ENCODE measurements around the gene MPC1.
A peak's percentile ranks its signal among the peaks of the same experiment; 100 is the strongest.
"Not testable (repeated sequence)": the region's sequence is repeated elsewhere in the genome, so short reads cannot be mapped to it uniquely, and the experiment has no call there.

Gene MPC1

GRCh38 chr6:166413491-166413951 is 30.8 kb upstream of the MPC1 start:
- no peak for ATAC-seq (ENCODE audit: low read depth)
- Mint-ChIP-seq H3K4me1 (peaks cover 18% of the 10 kb centered on the region), H3K36me3 (peaks cover 15% of the 10 kb centered on the region), H3K9me3 (peaks cover 11% of the 10 kb centered on the region), H3K27ac (no peak overlapping the region), H3K27me3 (peaks cover 4% of the 10 kb centered on the region), H3K4me3 (no peak overlapping the region)
- no peak for DNase-seq (ENCODE audit: low spot score in 2 of 2)

DNA sequence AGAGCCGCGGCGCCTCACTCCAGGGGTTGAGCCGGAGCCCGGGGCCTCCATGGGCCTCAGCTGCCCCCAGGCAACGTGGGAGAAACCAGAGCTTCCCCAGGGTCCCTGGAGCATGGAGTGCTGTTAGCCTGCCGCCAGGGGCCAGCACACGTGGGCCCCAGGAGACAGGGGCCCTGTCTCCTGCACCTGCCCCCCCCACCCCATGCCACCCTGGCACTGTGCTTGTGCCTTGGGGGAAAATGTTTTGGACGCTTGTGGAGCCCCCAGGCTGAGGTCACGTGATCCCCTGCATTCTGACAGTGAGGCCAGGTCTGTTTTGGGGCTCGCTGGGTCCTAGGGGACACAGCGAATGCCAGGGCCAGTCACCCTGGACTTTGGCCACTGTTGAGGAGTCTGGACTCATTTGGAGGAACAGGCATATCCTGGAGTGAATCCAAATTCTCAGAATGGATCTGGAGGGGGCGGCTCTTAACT is 30.2 kb upstream of the MPC1 start:
- peaks cover 4% of the 10 kb centered on the region for H3K27me3 Mint-ChIP-seq
- ATAC-seq (ENCODE audit: low read depth) (no peak), DNase-seq (ENCODE audit: low spot score in 2 of 2) (no peak)
- H3K36me3 Mint-ChIP-seq, result peaks cover 15% of the 10 kb centered on the region
- peaks cover 11% of the 10 kb centered on the region for H3K9me3 Mint-ChIP-seq
- no peak overlapping the region for H3K4me3 Mint-ChIP-seq
- H3K4me1 Mint-ChIP-seq, result peaks cover 18% of the 10 kb centered on the region
- no peak overlapping the region for H3K27ac Mint-ChIP-seq

GRCh38 chr6:166412156-166412910 is 29.6 kb upstream of the MPC1 start:
- Mint-ChIP-seq H3K9me3 (peaks cover 11% of the 10 kb centered on the region), H3K36me3 (peaks cover 15% of the 10 kb centered on the region), H3K4me3 (no peak overlapping the region), H3K27ac (no peak overlapping the region), H3K4me1 (peaks cover 18% of the 10 kb centered on the region), H3K27me3 (peaks cover 4% of the 10 kb centered on the region)
- no peak for DNase-seq (ENCODE audit: low spot score in 2 of 2)
- ATAC-seq (ENCODE audit: low read depth), result no peak

- Mint-ChIP-seq H3K27me3 (peaks cover 4% of the 10 kb centered on the region), H3K9me3 (peaks cover 10% of the 10 kb centered on the region), H3K36me3 (peaks cover 14% of the 10 kb centered on the region), H3K4me1 (peaks cover 18% of the 10 kb centered on the region), H3K4me3 (no peak overlapping the region), H3K27ac (no peak overlapping the region)
- DNase-seq (ENCODE audit: low spot score in 2 of 2) (no peak), ATAC-seq (ENCODE audit: low read depth) (no peak)
Measured at GRCh38 chr6:166411721-166412151, 29.0 kb upstream of the MPC1 start.

GRCh38 chr6:166411271-166411670 is 28.5 kb upstream of the MPC1 start:
- ATAC-seq (ENCODE audit: low read depth), result no peak
- peaks cover 17% of the 10 kb centered on the region for H3K4me1 Mint-ChIP-seq
- H3K4me3 Mint-ChIP-seq, result no peak overlapping the region
- DNase-seq (ENCODE audit: low spot score in 2 of 2), result no peak
- H3K9me3 Mint-ChIP-seq, result peaks cover 6% of the 10 kb centered on the region
- peaks cover 10% of the 10 kb centered on the region for H3K36me3 Mint-ChIP-seq
- no peak overlapping the region for H3K27ac Mint-ChIP-seq
- H3K27me3 Mint-ChIP-seq, result peaks cover 4% of the 10 kb centered on the region

- Mint-ChIP-seq H3K27ac (peak overlapping the region; percentile 9), H3K27me3 (peaks cover 3% of the 10 kb centered on the region), H3K36me3 (peaks cover 2% of the 10 kb centered on the region), H3K4me1 (peaks cover 10% of the 10 kb centered on the region), H3K4me3 (peak overlapping the region; percentile 70), H3K9me3 (no peaks in the 10 kb centered on the region)
- DNase-seq (ENCODE audit: low spot score in 2 of 2), result peak in 1 of 2 donors; percentile 9
- ATAC-seq (ENCODE audit: low read depth), result peak; percentile 72
Measured at GRCh38 chr6:166410426-166410935, 27.7 kb upstream of the MPC1 start.

- Mint-ChIP-seq H3K36me3 (peaks cover 2% of the 10 kb centered on the region), H3K9me3 (no peaks in the 10 kb centered on the region), H3K27me3 (peaks cover 4% of the 10 kb centered on the region), H3K4me3 (peak overlapping the region; percentile 70), H3K4me1 (peaks cover 10% of the 10 kb centered on the region), H3K27ac (no peak overlapping the region)
- DNase-seq (ENCODE audit: low spot score in 2 of 2) (no peak), ATAC-seq (ENCODE audit: low read depth) (no peak)
Measured at GRCh38 chr6:166408936-166409755, 26.4 kb upstream of the MPC1 start.

DNA sequence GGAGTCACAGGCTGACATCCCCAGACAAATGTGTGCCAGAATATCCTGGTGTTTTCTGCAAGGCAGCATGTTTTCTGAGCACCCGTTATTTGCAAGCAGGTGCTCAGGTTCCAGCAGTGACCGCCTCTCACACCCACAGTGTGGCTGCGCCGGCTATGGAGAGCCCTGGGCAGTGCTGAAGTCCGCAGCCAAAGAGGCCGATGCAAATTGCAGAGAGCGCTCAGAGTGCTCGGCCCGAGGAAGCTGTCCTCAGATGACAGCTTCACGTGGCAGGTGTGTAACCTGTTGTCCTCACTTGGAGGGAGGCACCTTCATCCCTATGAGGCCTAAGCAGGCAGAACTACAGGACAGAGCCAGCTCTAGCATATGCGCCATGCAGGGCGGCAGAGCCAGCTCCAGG is 23.5 kb upstream of the MPC1 start:
- H3K27ac Mint-ChIP-seq, result no peak overlapping the region
- H3K36me3 Mint-ChIP-seq, result no peaks in the 10 kb centered on the region

GRCh38 chr6:166405386-166405785 is 22.6 kb upstream of the MPC1 start:
- DNase-seq (ENCODE audit: low spot score in 2 of 2), result no peak
- no peak overlapping the region for H3K4me3 Mint-ChIP-seq
- no peak overlapping the region for H3K27ac Mint-ChIP-seq
- peaks cover 9% of the 10 kb centered on the region for H3K4me1 Mint-ChIP-seq
- H3K9me3 Mint-ChIP-seq, result no peaks in the 10 kb centered on the region
- no peak for ATAC-seq (ENCODE audit: low read depth)
- H3K36me3 Mint-ChIP-seq, result no peaks in the 10 kb centered on the region
- H3K27me3 Mint-ChIP-seq, result peaks cover 5% of the 10 kb centered on the region

More for the DNA sequence above, 23.5 kb upstream of the MPC1 start:
- Mint-ChIP-seq H3K4me3 (no peak overlapping the region), H3K9me3 (no peaks in the 10 kb centered on the region), H3K4me1 (peaks cover 10% of the 10 kb centered on the region), H3K27me3 (peaks cover 5% of the 10 kb centered on the region)
- DNase-seq (ENCODE audit: low spot score in 2 of 2) (no peak), ATAC-seq (ENCODE audit: low read depth) (no peak)

- H3K4me1 Mint-ChIP-seq, result peaks cover 2% of the 10 kb centered on the region
- no peaks in the 10 kb centered on the region for H3K36me3 Mint-ChIP-seq
- H3K9me3 Mint-ChIP-seq, result peaks cover 1% of the 10 kb centered on the region
- H3K27me3 Mint-ChIP-seq, result peaks cover 12% of the 10 kb centered on the region
- no peak overlapping the region for H3K4me3 Mint-ChIP-seq
- no peak overlapping the region for H3K27ac Mint-ChIP-seq
- DNase-seq (ENCODE audit: low spot score in 2 of 2) (no peak), ATAC-seq (ENCODE audit: low read depth) (no peak)
Measured at GRCh38 chr6:166402582-166403277, 20.0 kb upstream of the MPC1 start.

GRCh38 chr6:166400649-166401250 is 18.0 kb upstream of the MPC1 start:
- ATAC-seq (ENCODE audit: low read depth) (peak; percentile 80), DNase-seq (ENCODE audit: low spot score in 2 of 2) (peak; percentile 58 to 59)
- H3K9me3 Mint-ChIP-seq, H3K4me1 Mint-ChIP-seq, H3K4me3 Mint-ChIP-seq, H3K27ac Mint-ChIP-seq, H3K36me3 Mint-ChIP-seq: not testable (repeated sequence)
- peaks cover 13% of the 10 kb centered on the region for H3K27me3 Mint-ChIP-seq

DNA sequence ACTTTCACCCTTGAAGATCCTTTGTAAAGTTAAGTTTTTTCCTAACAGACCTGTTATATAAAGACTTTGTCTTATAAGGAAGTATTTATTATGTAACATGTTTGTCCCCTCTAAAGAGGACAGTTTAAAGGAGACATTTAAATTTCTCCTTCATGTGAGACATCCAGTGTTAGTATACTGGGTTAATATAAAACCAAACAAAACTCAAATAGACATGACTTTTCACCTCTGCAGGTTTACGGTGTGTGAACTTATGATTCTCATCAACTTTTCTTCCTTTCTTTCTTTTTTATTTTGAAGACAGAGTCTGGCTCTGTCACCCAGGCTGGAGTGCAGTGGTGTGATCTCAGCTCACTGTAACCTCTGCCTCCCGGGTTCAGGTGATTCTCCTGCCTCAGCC is 17.4 kb upstream of the MPC1 start:
- H3K27ac Mint-ChIP-seq, result no peak overlapping the region
- no peak overlapping the region for H3K4me3 Mint-ChIP-seq
- no peak for DNase-seq (ENCODE audit: low spot score in 2 of 2)
- ATAC-seq (ENCODE audit: low read depth), result no peak
- H3K9me3 Mint-ChIP-seq, result peaks cover 1% of the 10 kb centered on the region
- H3K4me1 Mint-ChIP-seq, result peaks cover 2% of the 10 kb centered on the region
- no peaks in the 10 kb centered on the region for H3K36me3 Mint-ChIP-seq
- peaks cover 14% of the 10 kb centered on the region for H3K27me3 Mint-ChIP-seq

GRCh38 chr6:166398348-166398747 is 15.6 kb upstream of the MPC1 start:
- ATAC-seq (ENCODE audit: low read depth) (no peak), DNase-seq (ENCODE audit: low spot score in 2 of 2) (no peak)
- no peak overlapping the region for H3K4me3 Mint-ChIP-seq
- H3K9me3 Mint-ChIP-seq, result peaks cover 1% of the 10 kb centered on the region
- H3K36me3 Mint-ChIP-seq, result no peaks in the 10 kb centered on the region
- peaks cover 14% of the 10 kb centered on the region for H3K27me3 Mint-ChIP-seq
- peaks cover 2% of the 10 kb centered on the region for H3K4me1 Mint-ChIP-seq
- no peak overlapping the region for H3K27ac Mint-ChIP-seq

Data from memory B cell (primary cell).